H1 (cell line): ENCODE measurements around the gene DRAXIN. TPM values are rescaled to one million over a fixed set of nuclear protein-coding genes. Genes with fewer than 3 reads are reported as not detected.
A peak's percentile ranks its signal among the peaks of the same experiment; 100 is the strongest.

Experiments used
- CTCF ChIA-PET: fragments of 300-600 bp; sonication (Branson Sonifier 250); formaldehyde crosslinking; loops from one replicate; lab custom pipeline; 2021; ENCODE audit not compliant: partially characterized antibody; lab: Charles Lee
- POLR2A ChIA-PET: fragments of 300-600 bp; sonication (Branson Sonifier 250); formaldehyde crosslinking; loops from one replicate; lab custom pipeline; 2021; ENCODE audit warnings: inconsistent platforms; ENCODE audit not compliant: partially characterized antibody; lab: Charles Lee
- DNase-seq, 2 experiments: peaks; one replicate each; pipeline versions ENCODE4 v3.0.0 to v3.0.0-alpha.2; 2010 to 2022; ENCODE audit warnings: low spot score in 2 of 2, low read depth in 1 of 2, mixed read lengths in 1 of 2
- FAIRE-seq: peaks from 2 replicates; lab custom pipeline; 2011; peaks lifted over from hg19 to GRCh38; lab: Jason Lieb, UNC
- H2AFZ ChIP-seq: 2 replicates; pipeline ENCODE4 v1.8.1; 2012; ENCODE audit warnings: low read length, inconsistent platforms
- H2AK5ac ChIP-seq: 2 replicates; pipeline ENCODE4 v1.6.1; 2013; ENCODE audit warnings: low read depth, low read length
- H2BK120ac ChIP-seq: replicated peaks from 2 replicates; pipeline ENCODE3; 2013; ENCODE audit warnings: low read depth, low read length, inconsistent platforms
- H2BK12ac ChIP-seq: 2 replicates; pipeline ENCODE4 v1.6.1; 2013; ENCODE audit warnings: low read depth, low read length
- H2BK15ac ChIP-seq: 2 replicates; pipeline ENCODE4 v1.6.1; 2013; ENCODE audit warnings: low read length
- H2BK20ac ChIP-seq: 2 replicates; pipeline ENCODE4 v1.6.1; 2013; ENCODE audit warnings: low read length
- H2BK5ac ChIP-seq: 2 replicates; pipeline ENCODE4 v1.6.1; 2013; ENCODE audit warnings: low read depth, low read length
- H3K14ac ChIP-seq: 2 replicates; pipeline ENCODE4 v1.6.1; 2013; ENCODE audit warnings: inconsistent platforms; ENCODE audit not compliant: insufficient read length
- H3K18ac ChIP-seq: 2 replicates; pipeline ENCODE4 v1.6.1; 2013; ENCODE audit warnings: low read length; ENCODE audit errors: extremely low read depth
- H3K23ac ChIP-seq: 2 replicates; pipeline ENCODE4 v1.6.1; 2013; ENCODE audit warnings: inconsistent platforms; ENCODE audit not compliant: insufficient read length
- H3K23me2 ChIP-seq: 2 replicates; pipeline ENCODE4 v1.6.1; 2013; ENCODE audit warnings: low read depth, low read length
- H3K27ac ChIP-seq: 2 replicates; pipeline ENCODE4 v1.6.1; 2011; ENCODE audit warnings: low read depth, low read length, inconsistent platforms
- H3K27me3 ChIP-seq, 4 experiments: replicated peaks in 1 of 4; 1 replicate in 1 of 4; 2 replicates in 3 of 4; pipeline versions ENCODE4 v1.6.1 to v1.8.1; 2011 to 2013; ENCODE audit warnings: low read length in 3 of 4, mild to moderate bottlenecking in 3 of 4, inconsistent platforms in 2 of 4, mixed read lengths in 2 of 4, moderate library complexity in 1 of 4; ENCODE audit not compliant: control insufficient read depth in 3 of 4, insufficient read depth in 3 of 4; ENCODE audit errors: extremely low read depth in 1 of 4
- H3K36me3 ChIP-seq, 4 experiments: 2 replicates each; pipeline versions ENCODE4 v1.6.1 to v1.8.1; 2011 to 2013; ENCODE audit warnings: mild to moderate bottlenecking in 4 of 4, low read length in 3 of 4, moderate library complexity in 2 of 4, control low read depth in 1 of 4, inconsistent platforms in 1 of 4; ENCODE audit not compliant: insufficient read depth in 4 of 4, control insufficient read depth in 2 of 4
- H3K4ac ChIP-seq: replicated peaks from 2 replicates; pipeline ENCODE3; 2013; ENCODE audit warnings: low read length, low read depth, mixed read lengths, inconsistent platforms; ENCODE audit not compliant: insufficient read length
- H3K4me1 ChIP-seq, 4 experiments: replicated peaks in 1 of 4; 1 replicate in 1 of 4; 2 replicates in 3 of 4; pipeline versions ENCODE4 v1.6.1 to v1.8.1; 2011 to 2013; ENCODE audit warnings: low read length in 3 of 4, inconsistent platforms in 2 of 4, mixed read lengths in 1 of 4; ENCODE audit not compliant: insufficient read depth in 4 of 4, control insufficient read depth in 3 of 4
- H3K4me2 ChIP-seq, 2 experiments: 2 replicates each; pipeline versions ENCODE4 v1.6.1 to v1.8.1; 2011 to 2013; ENCODE audit warnings: low read depth in 2 of 2, low read length in 2 of 2, control low read depth in 1 of 2, inconsistent platforms in 1 of 2, mild to moderate bottlenecking in 1 of 2; ENCODE audit not compliant: insufficient read depth in 1 of 2
- H3K4me3 ChIP-seq, 4 experiments: fragments of 200-600, 300-600 bp in 1 of 4; sonication (generic), shearing (Covaris generic), sonication (Bioruptor Twin) in 1 of 4; 2 replicates each; pipeline versions ENCODE4 v1.5.1 to v1.8.1; 2011 to 2016; ENCODE audit warnings: low read length in 4 of 4, low read depth in 3 of 4, control low read depth in 2 of 4, inconsistent platforms in 2 of 4, mild to moderate bottlenecking in 2 of 4, mixed read lengths in 1 of 4, moderate library complexity in 1 of 4; ENCODE audit not compliant: insufficient read depth in 2 of 4; ENCODE audit errors: extremely low read depth in 1 of 4
- H3K56ac ChIP-seq: replicated peaks from 2 replicates; pipeline ENCODE3; 2013; ENCODE audit warnings: low read depth, mild to moderate bottlenecking, mixed read lengths, low read length, inconsistent platforms; ENCODE audit not compliant: insufficient read length
- H3K79me1 ChIP-seq: 2 replicates; pipeline ENCODE4 v1.6.1; 2013; ENCODE audit warnings: low read depth, low read length, control low read depth
- H3K79me2 ChIP-seq, 2 experiments: 2 replicates each; pipeline versions ENCODE4 v1.6.1 to v1.8.1; 2012 to 2013; ENCODE audit warnings: low read length in 2 of 2, mild to moderate bottlenecking in 2 of 2, inconsistent platforms in 1 of 2; ENCODE audit not compliant: insufficient read depth in 2 of 2, control insufficient read depth in 1 of 2
- H3K9ac ChIP-seq, 4 experiments: replicated peaks in 1 of 4; 1 replicate in 1 of 4; 2 replicates in 3 of 4; pipeline versions ENCODE4 v1.6.1 to v1.8.1; 2011 to 2013; ENCODE audit warnings: low read depth in 3 of 4, low read length in 3 of 4, control low read depth in 2 of 4, mild to moderate bottlenecking in 2 of 4, moderate library complexity in 2 of 4, inconsistent platforms in 1 of 4; ENCODE audit errors: extremely low read depth in 1 of 4
- H3K9me3 ChIP-seq, 2 experiments: 2 replicates each; pipeline versions ENCODE4 v1.6.1 to v1.8.1; 2012 to 2013; ENCODE audit warnings: mild to moderate bottlenecking in 2 of 2, moderate library complexity in 2 of 2, control low read depth in 1 of 2, inconsistent platforms in 1 of 2, low read depth in 1 of 2, low read length in 1 of 2, mixed read lengths in 1 of 2; ENCODE audit not compliant: insufficient read depth in 2 of 2
- H4K20me1 ChIP-seq, 2 experiments: replicated peaks in 1 of 2; 2 replicates each; pipeline versions ENCODE3 to v1.8.1; 2011 to 2013; ENCODE audit warnings: inconsistent platforms in 2 of 2, low read length in 2 of 2, mild to moderate bottlenecking in 1 of 2; ENCODE audit not compliant: insufficient read depth in 2 of 2, control insufficient read depth in 1 of 2
- H4K5ac ChIP-seq: 2 replicates; pipeline ENCODE4 v1.6.1; 2013; ENCODE audit warnings: low read length, low read depth, mixed read lengths, inconsistent platforms; ENCODE audit not compliant: insufficient read length
- H4K8ac ChIP-seq: 2 replicates; pipeline ENCODE4 v1.8.0; 2013; ENCODE audit warnings: mild to moderate bottlenecking, moderate library complexity, low read length, inconsistent platforms; ENCODE audit not compliant: insufficient read depth; ENCODE audit errors: extremely low read depth
- H4K91ac ChIP-seq: replicated peaks from 2 replicates; pipeline ENCODE3; 2013; ENCODE audit warnings: low read length, mixed read lengths, inconsistent platforms; ENCODE audit not compliant: insufficient read length
- ASH2L ChIP-seq: fragments of 200-600, 300-600 bp; sonication (generic); IDR thresholded peaks from one replicate; pipeline ENCODE4 v1.7.1; 2017; ENCODE audit warnings: low read length
- BCL11A ChIP-seq, 2 experiments: IDR thresholded peaks; one replicate each; pipeline ENCODE4 v1.6.1; 2011; ENCODE audit warnings: low read depth in 2 of 2, low read length in 2 of 2, mild to moderate bottlenecking in 2 of 2
- EZH2 ChIP-seq: fragments of 200-600 bp; sonication (generic); IDR thresholded peaks from 2 replicates; pipeline ENCODE4 v1.7.1; 2012; ENCODE audit warnings: low read depth, mild to moderate bottlenecking, moderate library complexity, low read length, inconsistent platforms; ENCODE audit not compliant: severe bottlenecking
- JUND ChIP-seq: IDR thresholded peaks from 2 replicates; pipeline ENCODE4 v1.6.1; 2011; ENCODE audit warnings: mild to moderate bottlenecking, improper control_type of control experiment, low read length
- POLR2A ChIP-seq, 2 experiments: IDR thresholded peaks; 1 replicate in 1 of 2; 2 replicates in 1 of 2; pipeline ENCODE4 v1.6.1; 2011; ENCODE audit warnings: low read depth in 2 of 2, low read length in 2 of 2, mild to moderate bottlenecking in 2 of 2; ENCODE audit errors: control extremely low read depth in 1 of 2
- TBP ChIP-seq: IDR thresholded peaks from 2 replicates; pipeline ENCODE4 v1.6.1; 2011; ENCODE audit warnings: low read depth, low read length, improper control_type of control experiment
- WGBS, 2 experiments: shearing (Covaris generic) in 1 of 2; methylation state at CpG; one replicate each; pipeline versions ENCODE4 v1.1.6 to v1.1.7; 2013 to 2015; ENCODE audit warnings: low lambda C conversion rate in 2 of 2, mixed read lengths in 2 of 2, inconsistent platforms in 1 of 2, low coverage in 1 of 2, missing lambda C conversion rate in 1 of 2; ENCODE audit not compliant: insufficient replicate concordance in 2 of 2, insufficient coverage in 1 of 2, insufficient read length in 1 of 2; ENCODE audit errors: extremely low coverage in 1 of 2, missing lambda C conversion rate in 1 of 2; 5-methylcytosine and 5-hydroxymethylcytosine counted together
- polyA plus RNA-seq, 7 experiments: library from polyadenylated mRNA; depleted of rRNA in 3 of 7; stranded (reverse) in 5 of 7; unstranded in 2 of 7; fragments of >200 nt in 5 of 7; fragments of 200-250 nt in 2 of 7; gene quantifications; 1 replicate in 5 of 7; 2 replicates in 1 of 7; 4 replicates in 1 of 7; pipeline versions ENCODE4 v1.2.1 to v1.2.3, GENCODE V29; 2011 to 2013; ENCODE audit warnings: missing spikeins in 2 of 7, mixed read lengths in 2 of 7
- total RNA-seq: library from RNA; stranded (reverse); fragmentation: NEBNext Ultra II Directional; extraction: Animal tissue kit (Norgen Biotek cat#: 25700); gene quantifications from 2 replicates; pipeline ENCODE4 v1.2.1, GENCODE V29; 2021

Gene DRAXIN
- total and polyA plus RNA-seq, 2 of the 8 experiments (the other 6 are each of a cell fraction or from before 2014, with no cell fraction given), result 4.6 to 17.6 TPM

- peaks cover 0 to 4% of the 10 kb centered on the region in 2 experiments for H4K20me1 ChIP-seq
- H2BK20ac ChIP-seq, result peak overlapping the region; percentile 86; the same call in 1 of the 2 replicates
- H2AK5ac ChIP-seq, result no peak overlapping the region; the same call in 1 of the 2 replicates
- peaks cover 0 to 2% (median 0%) of the 10 kb centered on the region in 4 experiments; a peak in 2 of 7 replicates for H3K27me3 ChIP-seq
- H4K91ac ChIP-seq, result no peak overlapping the region
- no peak for TF ChIP-seq TBP
- TF ChIP-seq ASH2L, result no peak
- TF ChIP-seq BCL11A (IDR thresholded peaks at IDR 0.05; ENCODE audit: low read depth in 2 of 2, low read length in 2 of 2), result no peak
- 0 out of 3 replicates have a peak, but pooled peaks of 1 of the 2 experiments have one; percentile 8 for TF ChIP-seq POLR2A (IDR thresholded peaks at IDR 0.05; ENCODE audit: control extremely low read depth in 1 of 2, low read depth in 2 of 2, low read length in 2 of 2)
- peak; percentile 21 for TF ChIP-seq EZH2
- TF ChIP-seq JUND, result no peak
- H3K4me3 ChIP-seq, result peak overlapping the region in 3 of 4 experiments; percentile 75 to 99 (median 79); a peak in 4 of 8 replicates
- DNase-seq (no peak), FAIRE-seq (no peak)
- 62% methylated on average over 6 of the region's 6 CpGs; no CpG with 5 or more reads in 1 of the 2 experiments for WGBS, 2 experiments
- ChIA-PET POLR2A (interaction anchor here (1.0 to 32.0 kb wide), 10 partner anchors 17 to 216 kb away, joined by 3 to 1025 read pairs (median 4); partner anchors contain the start of genes AGTRAP, FBXO2, FBXO6 and MAD2L2), CTCF (interaction anchor here (1.5 to 7.3 kb wide), 7 partner anchors 8 to 56 kb away, joined by 5 to 129 read pairs (median 11); partner anchors contain the start of gene FBXO6)
- H3K18ac ChIP-seq, result peak overlapping the region; percentile 68; the same call in 1 of the 2 replicates
- no peak overlapping the region for H3K27ac ChIP-seq
- peak overlapping the region; percentile 18; the same call in 1 of the 2 replicates for H2BK12ac ChIP-seq
- H3K79me2 ChIP-seq, result peaks cover 8 to 55% of the 10 kb centered on the region in 2 experiments
- peak overlapping the region in 1 of 4 experiments; percentile 33; a peak in 1 of 7 replicates for H3K9ac ChIP-seq
- peaks cover 23% of the 10 kb centered on the region for H3K23me2 ChIP-seq
- H3K36me3 ChIP-seq, result no peaks in the 10 kb centered on the region
- H3K9me3 ChIP-seq, result no peaks in the 10 kb centered on the region
- H2BK15ac ChIP-seq, result peak overlapping the region; percentile 53; the same call in 1 of the 2 replicates
- H3K4ac ChIP-seq, result no peak overlapping the region
- no peak overlapping the region for H3K23ac ChIP-seq
- H4K8ac ChIP-seq, result no peak overlapping the region
- peak overlapping the region; percentile 71 to 80; a peak in 3 of 4 replicates for H3K4me2 ChIP-seq
- H3K4me1 ChIP-seq, result peaks cover 8 to 38% (median 26%) of the 10 kb centered on the region in 4 experiments
- peak overlapping the region; percentile 48; the same call in 1 of the 2 replicates for H2BK5ac ChIP-seq
- H2BK120ac ChIP-seq, result no peak overlapping the region
- H4K5ac ChIP-seq, result no peak overlapping the region
- H3K56ac ChIP-seq, result no peak overlapping the region
- H3K14ac ChIP-seq, result no peak overlapping the region
- peaks cover 19% of the 10 kb centered on the region for H3K79me1 ChIP-seq
- H2AFZ ChIP-seq, result no peak overlapping the region
Observed at GRCh38 chr1:11693024-11693590, 1.6 kb downstream of the DRAXIN start.
